K562 (cell line): ENCODE results near the gene TAF5L. TPM values are rescaled to one million over a fixed set of nuclear protein-coding genes. Genes with fewer than 3 reads are reported as not detected.

Source experiments
- ATAC-seq: fragments of 200-7000 bp; cut with Tn5 transposase; 3 replicates; pipeline ENCODE4 v1.9.1; 2020; ENCODE audit warnings: moderate library complexity
- BruUV-seq: library from RNA; stranded (reverse); fragments of 400-500 nt; replicated peaks from 2 replicates; lab custom pipeline; 2021; lab: Mats Ljungman, UMichigan
- CTCF ChIA-PET: fragments of 300-600 bp; formaldehyde crosslinking; extraction: SDS; loops from one replicate; lab custom pipeline; 2021; ENCODE audit warnings: low intra/inter-chr PET ratio; lab: Yijun Ruan, JAX
- POLR2A ChIA-PET: fragments of 300-600, 350-650 bp; sonication (Branson Sonifier 250); formaldehyde crosslinking; extraction: SDS; loops from one replicate; lab custom pipeline; 2021; ENCODE audit warnings: antibody characterized with exemption, inconsistent platforms; lab: Yijun Ruan, JAX
- DNase-seq, 4 experiments: peaks; one replicate each; pipeline versions ENCODE4 v3.0.0 to v3.0.0-alpha.2; 2011 to 2018; ENCODE audit warnings: low spot score in 3 of 4, mixed read lengths in 3 of 4; ENCODE audit errors: extremely low read depth in 1 of 4
- FAIRE-seq: peaks from 2 replicates; lab custom pipeline; 2011; peaks lifted over from hg19 to GRCh38; lab: Jason Lieb, UNC
- H2AFZ ChIP-seq: 2 replicates; pipeline ENCODE4 v1.6.0; 2011; ENCODE audit warnings: low read depth, low read length, control low read depth, inconsistent platforms
- H3K27ac ChIP-seq: fragments of 200-600 bp; 3 replicates; pipeline ENCODE4 v1.8.0; 2011; ENCODE audit warnings: low read depth, mild to moderate bottlenecking, control low read depth, inconsistent platforms, low read length, moderate library complexity, mixed read lengths; ENCODE audit errors: extremely low read depth
- H3K27me3 ChIP-seq, 2 experiments: fragments of 300-600 bp in 1 of 2; 2 replicates in 1 of 2; 3 replicates in 1 of 2; pipeline versions ENCODE4 v1.6.0 to v1.8.0; 2011; ENCODE audit warnings: inconsistent platforms in 2 of 2, low read length in 2 of 2, mild to moderate bottlenecking in 1 of 2, mixed read lengths in 1 of 2, moderate library complexity in 1 of 2; ENCODE audit not compliant: control insufficient read depth in 2 of 2, insufficient read depth in 2 of 2
- H3K36me3 ChIP-seq: fragments of 300-600 bp; 3 replicates; pipeline ENCODE4 v1.8.0; 2011; ENCODE audit warnings: mild to moderate bottlenecking, low read length, inconsistent platforms; ENCODE audit not compliant: control insufficient read depth, insufficient read depth
- H3K4me1 ChIP-seq, 2 experiments: fragments of 200-600 bp in 1 of 2; replicated peaks in 1 of 2; 2 replicates in 1 of 2; 3 replicates in 1 of 2; pipeline versions ENCODE4 v1.5.1 to v1.8.0; 2011; ENCODE audit warnings: inconsistent platforms in 2 of 2, low read length in 2 of 2, mild to moderate bottlenecking in 1 of 2, mixed read lengths in 1 of 2, moderate library complexity in 1 of 2; ENCODE audit not compliant: control insufficient read depth in 2 of 2, insufficient read depth in 2 of 2
- H3K4me2 ChIP-seq: 2 replicates; pipeline ENCODE4 v1.6.1; 2011; ENCODE audit warnings: low read length, control low read depth, inconsistent platforms, mixed read lengths; ENCODE audit not compliant: insufficient read depth
- H3K4me3 ChIP-seq: fragments of 200-600 bp; sonication (generic), shearing (Covaris generic); 2 replicates; pipeline ENCODE4 v1.5.1; 2016; ENCODE audit warnings: control low read depth, inconsistent platforms
- H3K79me2 ChIP-seq: fragments of 200-600 bp; 3 replicates; pipeline ENCODE4 v1.8.0; 2011; ENCODE audit warnings: low read length, inconsistent platforms; ENCODE audit not compliant: control insufficient read depth, insufficient read depth
- H3K9ac ChIP-seq, 2 experiments: 2 replicates each; pipeline versions ENCODE4 v1.6.0 to v1.6.1; 2011; ENCODE audit warnings: low read depth in 2 of 2, low read length in 2 of 2, control low read depth in 1 of 2, inconsistent platforms in 1 of 2, mild to moderate bottlenecking in 1 of 2, mixed read lengths in 1 of 2; ENCODE audit not compliant: insufficient read depth in 1 of 2
- H3K9me1 ChIP-seq: one replicate; pipeline ENCODE4 v1.6.0; 2011; ENCODE audit warnings: inconsistent platforms, mild to moderate bottlenecking, low read length, moderate library complexity; ENCODE audit not compliant: control insufficient read depth, insufficient read depth
- H3K9me3 ChIP-seq: replicated peaks from 2 replicates; pipeline ENCODE4 v1.5.1; 2011; ENCODE audit warnings: low read depth, low read length, inconsistent platforms; ENCODE audit not compliant: control insufficient read depth, insufficient read depth
- H4K20me1 ChIP-seq: replicated peaks from 2 replicates; pipeline ENCODE4 v1.6.1; 2011; ENCODE audit warnings: low read length, inconsistent platforms, mixed read lengths; ENCODE audit not compliant: control insufficient read depth, insufficient read depth
- ADNP ChIP-seq: fragments of 200-800 bp; sonication (Bioruptor generic); IDR thresholded peaks from 2 replicates; pipeline ENCODE4 v1.6.1; 2016; ENCODE audit warnings: missing genetic modification characterization, missing compliant biosample characterization
- NELFE ChIP-seq: IDR thresholded peaks from 2 replicates; pipeline ENCODE4 v1.6.1; 2011; ENCODE audit warnings: mild to moderate bottlenecking; ENCODE audit not compliant: insufficient read depth, insufficient read length
- TCFL5 ChIP-seq: fragments of 250-450 bp; sonication (Bioruptor Pico); conservative IDR thresholded peaks from 2 replicates; pipeline ENCODE4 v1.6.1; 2021; ENCODE audit warnings: mild to moderate bottlenecking, moderate library complexity, matching md5 sums
- TEAD4 ChIP-seq, 2 experiments: sonication (generic) in 1 of 2; formaldehyde crosslinking in 1 of 2; IDR thresholded peaks; 2 replicates each; pipeline versions ENCODE4 v1.6.1 to v1.8.0; 2012 to 2022; ENCODE audit warnings: borderline replicate concordance in 1 of 2, inconsistent platforms in 1 of 2, low read length in 1 of 2, mild to moderate bottlenecking in 1 of 2, missing genetic modification reagents in 1 of 2
- ZEB2 ChIP-seq: fragments of 450-650 bp; IDR thresholded peaks from 2 replicates; pipeline ENCODE4 v1.6.1; 2016
- ZNF778 ChIP-seq: fragments of 450-650 bp; formaldehyde crosslinking; IDR thresholded peaks from 2 replicates; pipeline ENCODE4 v1.4.0; 2020; ENCODE audit warnings: mild to moderate bottlenecking, moderate library complexity
- WGBS: fragments of 100-300 bp; shearing (Covaris generic); methylation state at CpG from one replicate; pipeline ENCODE4 v1.1.6; 2016; ENCODE audit warnings: low coverage, mixed read lengths; ENCODE audit not compliant: insufficient coverage; ENCODE audit errors: missing lambda C conversion rate; 5-methylcytosine and 5-hydroxymethylcytosine counted together
- in situ Hi-C: fragments of 300-500 bp; cut with MboI; formaldehyde crosslinking; loops from 4 replicates; pipeline ENCODE4 v1.15.0; 2018; ENCODE audit warnings: inconsistent platforms, mixed read lengths
- intact Hi-C: fragments of 100-400 bp; cut with micrococcal nuclease; formaldehyde crosslinking; loops from 2 replicates; pipeline ENCODE4 v1.14.2; 2022
- polyA plus RNA-seq, 8 experiments: library from polyadenylated mRNA; depleted of rRNA in 4 of 8; stranded (reverse) in 5 of 8; unstranded in 3 of 8; fragments of >200 nt; fragmentation: Nextera tagmentation in 2 of 8; fragmentation: Illumina TruSeq in 1 of 8; extraction: Ambion mirVana in 2 of 8; extraction: Trizol in 1 of 8; gene quantifications; 2 replicates each; pipeline versions ENCODE4 v1.2.1 to v1.2.3, GENCODE V29; 2011 to 2014; ENCODE audit warnings: inconsistent platforms in 1 of 8, missing spikeins in 1 of 8
- total RNA-seq, 7 experiments: library from RNA; depleted of rRNA in 6 of 7; stranded (reverse); fragments of >200 nt in 6 of 7; fragmentation: Illumina TruSeq in 2 of 7; extraction: Trizol in 2 of 7; gene quantifications; 2 replicates each; pipeline versions ENCODE4 v1.2.1 to v1.2.3, GENCODE V29; 2011 to 2021; ENCODE audit warnings: low replicate concordance in 1 of 7
- TF ChIP-seq, protein P1 (sequence below): fragments of 450-650 bp; formaldehyde crosslinking; conservative IDR thresholded peaks from 2 replicates; pipeline ENCODE4 v1.4.0; 2022; ENCODE audit warnings: mild to moderate bottlenecking, missing genetic modification characterization
- TF ChIP-seq, protein P2 (sequence below): sonication (generic); formaldehyde crosslinking; IDR thresholded peaks from 2 replicates; pipeline ENCODE4 v1.8.1; 2023; ENCODE audit warnings: mild to moderate bottlenecking, missing genetic modification reagents
- TF ChIP-seq, protein P3 (sequence below): fragments of 250-450 bp; sonication (Bioruptor Pico); IDR thresholded peaks from 2 replicates; pipeline ENCODE4 v1.8.0; 2021; ENCODE audit warnings: mild to moderate bottlenecking, moderate library complexity

Gene TAF5L
- total and polyA plus RNA-seq, 9 of the 15 experiments (the other 6 are each of a cell fraction or from before 2014, with no cell fraction given), result 2.2 to 34.2 (median 23.3) TPM

DNA sequence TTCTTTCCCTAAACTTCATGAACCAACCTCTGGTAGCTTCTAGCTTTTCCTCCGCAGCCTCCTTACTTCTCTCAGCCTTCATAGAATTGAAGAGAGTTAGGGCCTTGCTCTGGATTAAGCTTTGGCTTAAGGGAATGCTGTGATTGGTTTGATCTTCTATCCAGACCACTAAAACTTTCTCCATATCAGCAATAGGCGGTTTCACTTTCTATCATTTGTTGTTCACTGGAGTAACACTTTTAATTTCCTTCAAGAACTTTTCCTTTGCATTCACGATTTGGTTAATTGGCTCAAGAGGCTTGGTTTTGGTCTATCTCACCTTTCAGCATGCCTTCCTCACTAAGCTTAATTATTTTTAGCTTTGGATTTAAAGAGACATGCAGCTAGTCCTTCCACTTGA, 5.2 kb upstream of the TAF5L start:
- no peak overlapping the region for H3K9ac ChIP-seq
- ChIA-PET CTCF (no interaction called here), POLR2A (interaction anchor here (0.6 to 0.9 kb wide), 2 partner anchors 72 to 1341 kb away, joined by 3 read pairs; partner anchors contain the start of gene ABCB10)
- no peak for FAIRE-seq
- no peak for DNase-seq
- H3K9me3 ChIP-seq, result no peaks in the 10 kb centered on the region
- H3K36me3 ChIP-seq, result peaks cover 74% of the 10 kb centered on the region
- peaks cover 78% of the 10 kb centered on the region for H3K79me2 ChIP-seq
- ATAC-seq, result no peak
- no peak overlapping the region for H3K4me3 ChIP-seq
- no peak overlapping the region for H3K27ac ChIP-seq
- H3K27me3 ChIP-seq, result no peaks in the 10 kb centered on the region
- in situ Hi-C loops, result no loop called here
- no peaks in the 10 kb centered on the region for H3K9me1 ChIP-seq
- H3K4me2 ChIP-seq, result no peak overlapping the region
- TF ChIP-seq NELFE (no peak), ADNP (tag) (no peak), TEAD4 (IDR thresholded peaks at IDR 0.05; ENCODE audit: low read length) (no peak), TEAD4 (CRISPR knock-in tag; IDR thresholded peaks at IDR 0.05; ENCODE audit: borderline replicate concordance) (no peak), ZEB2 (no peak), TCFL5 (CRISPR knock-in tag) (no peak), ZNF778 (CRISPR knock-in tag) (no peak)
- TF ChIP-seq, protein P1, sequence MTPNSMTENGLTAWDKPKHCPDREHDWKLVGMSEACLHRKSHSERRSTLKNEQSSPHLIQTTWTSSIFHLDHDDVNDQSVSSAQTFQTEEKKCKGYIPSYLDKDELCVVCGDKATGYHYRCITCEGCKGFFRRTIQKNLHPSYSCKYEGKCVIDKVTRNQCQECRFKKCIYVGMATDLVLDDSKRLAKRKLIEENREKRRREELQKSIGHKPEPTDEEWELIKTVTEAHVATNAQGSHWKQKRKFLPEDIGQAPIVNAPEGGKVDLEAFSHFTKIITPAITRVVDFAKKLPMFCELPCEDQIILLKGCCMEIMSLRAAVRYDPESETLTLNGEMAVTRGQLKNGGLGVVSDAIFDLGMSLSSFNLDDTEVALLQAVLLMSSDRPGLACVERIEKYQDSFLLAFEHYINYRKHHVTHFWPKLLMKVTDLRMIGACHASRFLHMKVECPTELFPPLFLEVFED, result no peak
- TF ChIP-seq, protein P2, sequence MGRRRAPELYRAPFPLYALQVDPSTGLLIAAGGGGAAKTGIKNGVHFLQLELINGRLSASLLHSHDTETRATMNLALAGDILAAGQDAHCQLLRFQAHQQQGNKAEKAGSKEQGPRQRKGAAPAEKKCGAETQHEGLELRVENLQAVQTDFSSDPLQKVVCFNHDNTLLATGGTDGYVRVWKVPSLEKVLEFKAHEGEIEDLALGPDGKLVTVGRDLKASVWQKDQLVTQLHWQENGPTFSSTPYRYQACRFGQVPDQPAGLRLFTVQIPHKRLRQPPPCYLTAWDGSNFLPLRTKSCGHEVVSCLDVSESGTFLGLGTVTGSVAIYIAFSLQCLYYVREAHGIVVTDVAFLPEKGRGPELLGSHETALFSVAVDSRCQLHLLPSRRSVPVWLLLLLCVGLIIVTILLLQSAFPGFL (CRISPR knock-in tag), result no peak
- TF ChIP-seq, protein P3, sequence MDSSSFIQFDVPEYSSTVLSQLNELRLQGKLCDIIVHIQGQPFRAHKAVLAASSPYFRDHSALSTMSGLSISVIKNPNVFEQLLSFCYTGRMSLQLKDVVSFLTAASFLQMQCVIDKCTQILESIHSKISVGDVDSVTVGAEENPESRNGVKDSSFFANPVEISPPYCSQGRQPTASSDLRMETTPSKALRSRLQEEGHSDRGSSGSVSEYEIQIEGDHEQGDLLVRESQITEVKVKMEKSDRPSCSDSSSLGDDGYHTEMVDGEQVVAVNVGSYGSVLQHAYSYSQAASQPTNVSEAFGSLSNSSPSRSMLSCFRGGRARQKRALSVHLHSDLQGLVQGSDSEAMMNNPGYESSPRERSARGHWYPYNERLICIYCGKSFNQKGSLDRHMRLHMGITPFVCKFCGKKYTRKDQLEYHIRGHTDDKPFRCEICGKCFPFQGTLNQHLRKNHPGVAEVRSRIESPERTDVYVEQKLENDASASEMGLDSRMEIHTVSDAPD (CRISPR knock-in tag), result no peak
- WGBS, result 84% methylated on average over 3 of the region's 3 CpGs
- BruUV-seq, result no TSS peak
- no peak overlapping the region for H2AFZ ChIP-seq
- H3K4me1 ChIP-seq, result peaks cover 0 to 4% of the 10 kb centered on the region in 2 experiments; a peak in 2 of 5 replicates
- intact Hi-C loops, result no loop called here
- H4K20me1 ChIP-seq, result peaks cover 7% of the 10 kb centered on the region
